GM12878 (cell line): Measurements from ENCODE around the gene C6orf120. TPM values are rescaled to one million over a fixed set of nuclear protein-coding genes. Genes with fewer than 3 reads are reported as not detected.

ENCODE experiments used
- ATAC-seq: fragments of 200-7000 bp; cut with Tn5 transposase; 3 replicates; pipeline ENCODE4 v1.9.1; 2020; ENCODE audit warnings: mild to moderate bottlenecking, moderate library complexity
- BruUV-seq: library from RNA; stranded (reverse); fragments of 400-500 nt; replicated peaks from 2 replicates; lab custom pipeline; 2021; lab: Mats Ljungman, UMichigan
- CTCF ChIA-PET: fragments of 300-600 bp; sonication (Branson Sonifier 250); formaldehyde crosslinking; extraction: SDS; loops from one replicate; lab custom pipeline; 2021; ENCODE audit warnings: inconsistent platforms; lab: Yijun Ruan, JAX
- POLR2A ChIA-PET: fragments of 350-600 bp; formaldehyde crosslinking; extraction: SDS; loops from one replicate; lab custom pipeline; 2021; ENCODE audit warnings: inconsistent platforms; lab: Charles Lee
- RAD21 ChIA-PET: fragments of 300-600 bp; sonication (Branson Sonifier 250); formaldehyde crosslinking; loops from one replicate; lab custom pipeline; 2023; ENCODE audit warnings: antibody characterized with exemption; ENCODE audit not compliant: unreplicated experiment; lab: Charles Lee
- SMC1A ChIA-PET: fragments of 300-600 bp; sonication (Branson Sonifier 250); formaldehyde crosslinking; loops from one replicate; lab custom pipeline; 2023; ENCODE audit not compliant: unreplicated experiment, uncharacterized antibody; lab: Charles Lee
- DNase-seq: peaks from one replicate; pipeline ENCODE4 v3.0.0-alpha.2; 2011; ENCODE audit warnings: low read depth, low spot score
- FAIRE-seq: peaks from 3 replicates; lab custom pipeline; 2011; peaks lifted over from hg19 to GRCh38; lab: Jason Lieb, UNC
- H2AFZ ChIP-seq: 2 replicates; pipeline ENCODE4 v1.6.0; 2011; ENCODE audit warnings: low read depth, low read length, control low read depth; ENCODE audit not compliant: control insufficient read depth
- H3K27ac ChIP-seq: 2 replicates; pipeline ENCODE4 v1.5.1; 2011; ENCODE audit warnings: control low read depth; ENCODE audit not compliant: control insufficient read depth, insufficient read depth
- H3K27me3 ChIP-seq, 2 experiments: replicated peaks in 1 of 2; 2 replicates each; pipeline versions ENCODE4 v1.6.0 to v1.6.1; 2011; ENCODE audit warnings: low read length in 1 of 2; ENCODE audit not compliant: control insufficient read depth in 2 of 2, insufficient read depth in 2 of 2
- H3K36me3 ChIP-seq, 2 experiments: 2 replicates each; pipeline ENCODE4 v1.5.1; 2011; ENCODE audit warnings: low read length in 1 of 2; ENCODE audit not compliant: control insufficient read depth in 2 of 2, insufficient read depth in 2 of 2
- H3K4me1 ChIP-seq: 2 replicates; pipeline ENCODE4 v1.6.1; 2011; ENCODE audit warnings: mild to moderate bottlenecking, low read length, moderate library complexity, mixed read lengths; ENCODE audit not compliant: control insufficient read depth, insufficient read depth
- H3K4me2 ChIP-seq: 2 replicates; pipeline ENCODE4 v1.6.0; 2011; ENCODE audit warnings: control low read depth; ENCODE audit not compliant: control insufficient read depth, insufficient read depth
- H3K4me3 ChIP-seq: fragments of 200-600 bp; sonication (generic); 2 replicates; pipeline ENCODE4 v1.5.1; 2016
- H3K79me2 ChIP-seq: 2 replicates; pipeline ENCODE4 v1.6.0; 2011; ENCODE audit warnings: low read length; ENCODE audit not compliant: control insufficient read depth, insufficient read depth
- H3K9ac ChIP-seq: 2 replicates; pipeline ENCODE4 v1.8.0; 2011; ENCODE audit warnings: low read length, control low read depth, mixed read lengths; ENCODE audit not compliant: control insufficient read depth, insufficient read depth
- H3K9me3 ChIP-seq: replicated peaks from 3 replicates; pipeline ENCODE4 v1.5.1; 2011; ENCODE audit warnings: mild to moderate bottlenecking, low read length; ENCODE audit not compliant: control insufficient read depth, insufficient read depth
- H4K20me1 ChIP-seq: 2 replicates; pipeline ENCODE4 v1.6.0; 2011; ENCODE audit not compliant: control insufficient read depth, insufficient read depth
- ASH2L ChIP-seq: fragments of 300-600, 200-600 bp; sonication (generic); IDR thresholded peaks from 2 replicates; pipeline ENCODE4 v1.6.1; 2017; ENCODE audit warnings: low read depth, mild to moderate bottlenecking, borderline replicate concordance
- BRCA1 ChIP-seq: IDR thresholded peaks from 2 replicates; pipeline ENCODE4 v1.6.1; 2011; ENCODE audit warnings: low read depth, low read length, improper control_type of control experiment
- CHD4 ChIP-seq: fragments of 200-600 bp; sonication (generic); IDR thresholded peaks from 2 replicates; pipeline ENCODE4 v1.6.1; 2016; ENCODE audit warnings: mild to moderate bottlenecking
- EP300 ChIP-seq, 2 experiments: fragments of 150-350 bp in 1 of 2; IDR thresholded peaks; 2 replicates each; pipeline ENCODE4 v1.6.1; 2011 to 2012; ENCODE audit warnings: low read depth in 2 of 2, low read length in 2 of 2, borderline replicate concordance in 1 of 2, improper control_type of control experiment in 1 of 2, inconsistent platforms in 1 of 2; ENCODE audit not compliant: control insufficient read depth in 1 of 2
- JUND ChIP-seq: IDR thresholded peaks from 2 replicates; pipeline ENCODE4 v1.6.1; 2012; ENCODE audit warnings: low read depth, mild to moderate bottlenecking, low read length, improper control_type of control experiment, moderate library complexity
- KAT2A ChIP-seq: conservative IDR thresholded peaks from 2 replicates; pipeline ENCODE4 v1.6.1; 2011; ENCODE audit warnings: low read depth, low read length; ENCODE audit not compliant: control insufficient read depth
- MXI1 ChIP-seq: fragments of 150-350 bp; IDR thresholded peaks from 2 replicates; pipeline ENCODE4 v1.6.1; 2011; ENCODE audit warnings: low read depth, mild to moderate bottlenecking, inconsistent platforms, low read length, improper control_type of control experiment
- NFYA ChIP-seq: IDR thresholded peaks from 2 replicates; pipeline ENCODE4 v1.6.1; 2011; ENCODE audit warnings: low read depth, mild to moderate bottlenecking, low read length, improper control_type of control experiment, borderline replicate concordance
- RUNX3 ChIP-seq: IDR thresholded peaks from 2 replicates; pipeline ENCODE4 v1.6.1; 2012; ENCODE audit warnings: low read length, inconsistent platforms
- SUZ12 ChIP-seq: fragments of 200-600 bp; sonication (generic); IDR thresholded peaks from one replicate; pipeline ENCODE4 v1.6.1; 2018; ENCODE audit warnings: antibody characterized with exemption, mild to moderate bottlenecking; ENCODE audit not compliant: unreplicated experiment
- TAF1 ChIP-seq: IDR thresholded peaks from 2 replicates; pipeline ENCODE4 v1.6.1; 2011; ENCODE audit warnings: mild to moderate bottlenecking, low read depth, low read length, borderline replicate concordance
- WRNIP1 ChIP-seq: IDR thresholded peaks from 2 replicates; pipeline ENCODE4 v1.6.1; 2011; ENCODE audit warnings: low read depth, low read length, improper control_type of control experiment, borderline replicate concordance
- WGBS: methylation state at CpG from one replicate; pipeline ENCODE4 v1.1.6; 2016; ENCODE audit warnings: low lambda C conversion rate; ENCODE audit not compliant: insufficient replicate concordance, insufficient coverage; ENCODE audit errors: missing lambda C conversion rate; 5-methylcytosine and 5-hydroxymethylcytosine counted together
- in situ Hi-C: fragments of 300-500 bp; cut with MboI; formaldehyde crosslinking; loops from 9 replicates; pipeline ENCODE4 v1.14.3; 2018; ENCODE audit warnings: mixed read lengths
- intact Hi-C: fragments of 100-400 bp; cut with micrococcal nuclease; formaldehyde crosslinking; loops from one replicate; pipeline ENCODE4 v1.14.2; 2022; ENCODE audit not compliant: unreplicated experiment
- polyA plus RNA-seq, 11 experiments: library from polyadenylated mRNA; depleted of rRNA in 4 of 11; unstranded in 6 of 11; stranded (reverse) in 5 of 11; fragments of >200 nt; fragmentation: Nextera tagmentation in 4 of 11; fragmentation: Illumina TruSeq in 1 of 11; extraction: Ambion mirVana in 4 of 11; extraction: Trizol in 1 of 11; gene quantifications; 1 replicate in 1 of 11; 2 replicates in 10 of 11; pipeline versions ENCODE4 v1.2.1 to v1.2.3, GENCODE V29; 2011 to 2016; ENCODE audit warnings: inconsistent platforms in 2 of 11, missing spikeins in 2 of 11, low read depth in 1 of 11
- total RNA-seq, 4 experiments: library from RNA; depleted of rRNA in 3 of 4; stranded (reverse); fragments of >200 nt in 3 of 4; fragmentation: Illumina TruSeq in 1 of 4; extraction: Trizol in 1 of 4; gene quantifications; 2 replicates each; pipeline versions ENCODE4 v1.2.1 to v1.2.3, GENCODE V29; 2013 to 2021
- TF ChIP-seq, protein P1 (sequence below), 3 experiments: IDR thresholded peaks in 2 of 3; conservative IDR thresholded peaks in 1 of 3; 2 replicates each; pipeline ENCODE4 v1.5.1; 2011; ENCODE audit warnings: low read depth in 3 of 3, low read length in 3 of 3, mild to moderate bottlenecking in 3 of 3, control low read depth in 2 of 3, moderate library complexity in 2 of 3, inconsistent platforms in 1 of 3, mixed read lengths in 1 of 3; ENCODE audit not compliant: control insufficient read depth in 2 of 3, insufficient read depth in 1 of 3; ENCODE audit errors: extremely low read depth in 1 of 3
- TF ChIP-seq, protein P2 (sequence below): fragments of 450-650 bp; conservative IDR thresholded peaks from 2 replicates; pipeline ENCODE4 v1.6.1; 2017; ENCODE audit warnings: mild to moderate bottlenecking, moderate library complexity

Gene C6orf120
- total and polyA plus RNA-seq, 10 of the 15 experiments (the other 5 are each of a cell fraction or from before 2014, with no cell fraction given), result 3.6 to 23.9 (median 18.2) TPM

DNA sequence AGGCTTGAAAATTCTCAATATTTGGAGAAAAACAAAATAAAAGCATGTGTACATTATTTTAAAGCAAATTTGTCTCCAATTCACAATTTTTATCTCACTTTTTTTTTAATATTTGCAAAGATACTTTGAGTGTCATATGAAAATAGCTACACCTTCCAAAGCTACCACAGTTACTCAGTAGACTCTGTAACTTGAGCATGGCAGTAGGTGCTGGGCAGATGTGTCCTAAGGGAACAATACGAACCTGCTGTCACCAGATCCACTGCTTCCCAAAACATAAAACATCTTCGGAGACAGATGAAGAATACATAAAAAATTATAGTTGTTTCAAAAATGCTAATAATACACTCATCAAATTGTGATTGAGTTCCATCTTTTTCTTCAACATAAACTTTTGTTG lies 10.7 kb upstream of the C6orf120 start (continued):
- TF ChIP-seq WRNIP1 (no peak), SUZ12 (no peak)
- TF ChIP-seq, protein P1, sequence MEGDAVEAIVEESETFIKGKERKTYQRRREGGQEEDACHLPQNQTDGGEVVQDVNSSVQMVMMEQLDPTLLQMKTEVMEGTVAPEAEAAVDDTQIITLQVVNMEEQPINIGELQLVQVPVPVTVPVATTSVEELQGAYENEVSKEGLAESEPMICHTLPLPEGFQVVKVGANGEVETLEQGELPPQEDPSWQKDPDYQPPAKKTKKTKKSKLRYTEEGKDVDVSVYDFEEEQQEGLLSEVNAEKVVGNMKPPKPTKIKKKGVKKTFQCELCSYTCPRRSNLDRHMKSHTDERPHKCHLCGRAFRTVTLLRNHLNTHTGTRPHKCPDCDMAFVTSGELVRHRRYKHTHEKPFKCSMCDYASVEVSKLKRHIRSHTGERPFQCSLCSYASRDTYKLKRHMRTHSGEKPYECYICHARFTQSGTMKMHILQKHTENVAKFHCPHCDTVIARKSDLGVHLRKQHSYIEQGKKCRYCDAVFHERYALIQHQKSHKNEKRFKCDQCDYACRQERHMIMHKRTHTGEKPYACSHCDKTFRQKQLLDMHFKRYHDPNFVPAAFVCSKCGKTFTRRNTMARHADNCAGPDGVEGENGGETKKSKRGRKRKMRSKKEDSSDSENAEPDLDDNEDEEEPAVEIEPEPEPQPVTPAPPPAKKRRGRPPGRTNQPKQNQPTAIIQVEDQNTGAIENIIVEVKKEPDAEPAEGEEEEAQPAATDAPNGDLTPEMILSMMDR (IDR thresholded peaks at IDR 0.05 in 2 of 3, conservative IDR thresholded peaks at IDR 0.05 in 1 of 3; ENCODE audit: control insufficient read depth in 2 of 3, extremely low read depth in 1 of 3, insufficient read depth in 1 of 3, low read depth in 3 of 3, low read length in 3 of 3), result no peak

DNA sequence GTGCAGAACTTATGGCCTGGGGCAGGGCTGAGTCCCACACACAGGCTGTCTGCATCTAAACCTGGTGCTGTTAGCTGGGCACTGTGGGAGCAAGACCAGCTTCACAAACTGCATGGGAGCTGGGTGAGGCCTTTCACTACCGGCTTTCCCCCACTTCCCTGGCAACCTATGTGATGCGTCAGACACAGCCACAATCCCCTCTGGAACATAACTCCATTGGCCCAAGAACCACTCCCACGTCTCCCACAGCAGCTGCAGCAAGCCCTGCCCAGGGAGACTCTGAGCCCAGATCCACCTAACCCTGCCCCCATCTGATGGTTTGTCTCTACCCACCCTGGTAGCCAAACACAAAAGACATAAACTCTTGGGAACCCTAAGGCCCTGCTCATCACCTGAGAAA lies 9.4 kb upstream of the C6orf120 start:
- intact Hi-C loops, result no loop called here
- ChIA-PET RAD21 (no interaction called here), POLR2A (interaction anchor here (0.8 kb wide), 1 partner anchor 9 kb away, joined by 3 read pairs; no protein-coding TSS in a partner anchor), CTCF (interaction anchor here (1.2 kb wide), 1 partner anchor 9 kb away, joined by 6 read pairs; the partner anchor contains the start of genes C6orf120 and WDR27), SMC1A (interaction anchor here (1.9 kb wide), 1 partner anchor 17 kb away, joined by 6 read pairs; no protein-coding TSS in a partner anchor)
- no peak for DNase-seq
- no peak overlapping the region for H3K4me3 ChIP-seq
- no peaks in the 10 kb centered on the region for H4K20me1 ChIP-seq
- H3K9ac ChIP-seq, result no peak overlapping the region
- H3K4me1 ChIP-seq, result no peaks in the 10 kb centered on the region
- H3K27ac ChIP-seq, result no peak overlapping the region
- no peaks in the 10 kb centered on the region; a peak in 1 of 4 replicates for H3K36me3 ChIP-seq
- no TSS peak for BruUV-seq
- 97% methylated on average over 3 of the region's 3 CpGs for WGBS
- in situ Hi-C loops, result no loop called here
- no peaks in the 10 kb centered on the region for H3K27me3 ChIP-seq
- H3K4me2 ChIP-seq, result no peak overlapping the region
- TF ChIP-seq CHD4 (no peak), ASH2L (no peak), RUNX3 (no peak), JUND (no peak), BRCA1 (no peak), TAF1 (no peak), MXI1 (no peak), EP300 (IDR thresholded peaks at IDR 0.05; ENCODE audit: borderline replicate concordance in 1 of 2, control insufficient read depth in 1 of 2, low read depth in 2 of 2, low read length in 2 of 2) (no peak), NFYA (no peak), KAT2A (no peak)
- TF ChIP-seq, protein P1 (IDR thresholded peaks at IDR 0.05 in 2 of 3, conservative IDR thresholded peaks at IDR 0.05 in 1 of 3; ENCODE audit: control insufficient read depth in 2 of 3, extremely low read depth in 1 of 3, insufficient read depth in 1 of 3, low read depth in 3 of 3, low read length in 3 of 3), result no peak
- TF ChIP-seq, protein P2, sequence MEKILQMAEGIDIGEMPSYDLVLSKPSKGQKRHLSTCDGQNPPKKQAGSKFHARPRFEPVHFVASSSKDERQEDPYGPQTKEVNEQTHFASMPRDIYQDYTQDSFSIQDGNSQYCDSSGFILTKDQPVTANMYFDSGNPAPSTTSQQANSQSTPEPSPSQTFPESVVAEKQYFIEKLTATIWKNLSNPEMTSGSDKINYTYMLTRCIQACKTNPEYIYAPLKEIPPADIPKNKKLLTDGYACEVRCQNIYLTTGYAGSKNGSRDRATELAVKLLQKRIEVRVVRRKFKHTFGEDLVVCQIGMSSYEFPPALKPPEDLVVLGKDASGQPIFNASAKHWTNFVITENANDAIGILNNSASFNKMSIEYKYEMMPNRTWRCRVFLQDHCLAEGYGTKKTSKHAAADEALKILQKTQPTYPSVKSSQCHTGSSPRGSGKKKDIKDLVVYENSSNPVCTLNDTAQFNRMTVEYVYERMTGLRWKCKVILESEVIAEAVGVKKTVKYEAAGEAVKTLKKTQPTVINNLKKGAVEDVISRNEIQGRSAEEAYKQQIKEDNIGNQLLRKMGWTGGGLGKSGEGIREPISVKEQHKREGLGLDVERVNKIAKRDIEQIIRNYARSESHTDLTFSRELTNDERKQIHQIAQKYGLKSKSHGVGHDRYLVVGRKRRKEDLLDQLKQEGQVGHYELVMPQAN, result no peak
- FAIRE-seq, result no peak
- no peaks in the 10 kb centered on the region; the same call in 2 of the 3 replicates for H3K9me3 ChIP-seq
- ATAC-seq, result no peak
- no peak overlapping the region for H2AFZ ChIP-seq
- H3K79me2 ChIP-seq, result no peaks in the 10 kb centered on the region; the same call in 1 of the 2 replicates
